Kidney epithelial cell (primary cell): ENCODE results near the gene S100A5. TPM values are rescaled to one million over a fixed set of nuclear protein-coding genes. Genes with fewer than 3 reads are reported as not detected.

Experiments used
- DNase-seq: peaks from one replicate; pipeline ENCODE4 v3.0.0-alpha.2; 2010; ENCODE audit warnings: low read depth
- H3K27me3 ChIP-seq: 2 replicates; pipeline ENCODE4 v1.6.0; 2011; ENCODE audit warnings: low read length; ENCODE audit not compliant: control insufficient read depth, insufficient read depth
- H3K36me3 ChIP-seq: 2 replicates; pipeline ENCODE4 v1.5.1; 2011; ENCODE audit warnings: low read length; ENCODE audit not compliant: control insufficient read depth, insufficient read depth
- H3K4me3 ChIP-seq: 2 replicates; pipeline ENCODE4 v1.5.1; 2011; ENCODE audit warnings: low read depth, mild to moderate bottlenecking, control low read depth, low read length
- CTCF ChIP-seq: IDR thresholded peaks from 2 replicates; pipeline ENCODE4 v1.5.1; 2011; ENCODE audit warnings: mild to moderate bottlenecking, moderate library complexity, low read length, control low read depth, inconsistent platforms; ENCODE audit not compliant: insufficient read depth, poor library complexity, severe bottlenecking
- total RNA-seq: library from RNA; depleted of rRNA; stranded (reverse); fragments of >200 nt; gene quantifications from 2 replicates; pipeline ENCODE4 v1.2.3, GENCODE V29; 2015

The S100A5 gene
- total RNA-seq, 1 donor from 2014 or later: not detected

GRCh38 chr1:153506386-153506785 lies 34.3 kb downstream of the S100A5 start:
- DNase-seq: no peak
- H3K36me3 ChIP-seq: no peaks in the 10 kb centered on the region
- no peaks in the 10 kb centered on the region for H3K27me3 ChIP-seq
- no peak overlapping the region for H3K4me3 ChIP-seq
- TF ChIP-seq CTCF: no peak

GRCh38 chr1:153505576-153505975 lies 35.2 kb downstream of the S100A5 start:
- no peak for DNase-seq
- Histone ChIP-seq H3K36me3 (no peaks in the 10 kb centered on the region), H3K27me3 (no peaks in the 10 kb centered on the region), H3K4me3 (no peak overlapping the region)
- no peak for TF ChIP-seq CTCF

GRCh38 chr1:153503766-153504165 lies 37.0 kb downstream of the S100A5 start:
- H3K4me3 ChIP-seq: no peak overlapping the region
- peaks cover 7% of the 10 kb centered on the region for H3K27me3 ChIP-seq
- H3K36me3 ChIP-seq: no peaks in the 10 kb centered on the region
- TF ChIP-seq CTCF: no peak
- DNase-seq: no peak

GRCh38 chr1:153498746-153499145 lies 42.0 kb downstream of the S100A5 start:
- TF ChIP-seq CTCF: no peak
- no peak overlapping the region for H3K4me3 ChIP-seq
- H3K36me3 ChIP-seq: no peaks in the 10 kb centered on the region

GRCh38 chr1:153495536-153495935 lies 45.2 kb downstream of the S100A5 start:
- no peak for DNase-seq
- Histone ChIP-seq H3K4me3 (no peak overlapping the region), H3K27me3 (peaks cover 10% of the 10 kb centered on the region), H3K36me3 (no peaks in the 10 kb centered on the region)
- no peak for TF ChIP-seq CTCF

More at GRCh38 chr1:153498746-153499145, 42.0 kb downstream of the S100A5 start:
- H3K27me3 ChIP-seq: peaks cover 10% of the 10 kb centered on the region
- no peak for DNase-seq

- peak; percentile 93 for TF ChIP-seq CTCF
- Histone ChIP-seq H3K4me3 (no peak overlapping the region), H3K27me3 (peaks cover 10% of the 10 kb centered on the region), H3K36me3 (no peaks in the 10 kb centered on the region)
- no peak for DNase-seq
These were observed 45.7 kb downstream of the S100A5 start for GRCh38 chr1:153494976-153495535.
